ENCODE results near the gene PRDM16. TPM values are rescaled to one million over a fixed set of nuclear protein-coding genes. Genes with fewer than 3 reads are reported as not detected.

Gene PRDM16
- total and polyA plus RNA-seq, 2 of the 13 experiments (the other 11 are each of a cell fraction or from before 2014, with no cell fraction given) = 0.15 to 0.81 TPM

DNA sequence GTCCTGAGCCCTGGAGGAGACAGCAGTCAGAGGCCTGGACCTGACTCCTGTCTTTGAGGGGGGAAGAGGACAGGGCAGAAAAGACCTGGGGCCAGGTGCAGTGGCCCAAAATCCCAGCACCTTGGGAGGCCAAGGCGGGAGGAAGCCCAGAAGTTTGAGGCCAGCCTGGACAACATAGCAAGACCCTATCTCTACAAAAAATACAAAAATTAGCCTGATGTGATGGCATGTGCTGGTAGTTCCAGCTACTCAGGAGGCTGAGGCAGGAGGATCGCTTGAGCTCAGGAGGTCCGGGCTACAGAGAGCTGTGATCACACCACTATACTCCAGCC lies 280.9 kb downstream of the PRDM16 start:
- Histone ChIP-seq H2AFZ (ENCODE audit: low read length) (no peak overlapping the region), H3K4me2 (ENCODE audit: low read depth, low read length) (peak overlapping the region; percentile 62), H3K79me2 (ENCODE audit: insufficient read depth, low read length) (no peaks in the 10 kb centered on the region), H3K27me3 (ENCODE audit: control insufficient read depth in 1 of 2, insufficient read depth in 2 of 2, low read length in 2 of 2) (no peaks in the 10 kb centered on the region), H3K9ac (ENCODE audit: insufficient read depth, low read depth, low read length) (no peak overlapping the region), H3K4me3 (replicated peaks in 1 of 3; ENCODE audit: insufficient read depth in 1 of 3, low read depth in 2 of 3, low read length in 3 of 3) (no peak overlapping the region), H3K4me1 (ENCODE audit: insufficient read depth, low read length) (peaks cover 74% of the 10 kb centered on the region), H3K9me3 (ENCODE audit: low read length) (no peaks in the 10 kb centered on the region), H4K20me1 (ENCODE audit: insufficient read depth, low read length) (no peaks in the 10 kb centered on the region), H3K27ac (ENCODE audit: extremely low read length, insufficient read depth, low read length) (peak overlapping the region; percentile 50), H3K36me3 (replicated peaks in 1 of 2; ENCODE audit: control insufficient read depth in 1 of 2, insufficient read depth in 2 of 2, low read length in 2 of 2) (no peaks in the 10 kb centered on the region)
- ChIA-PET POLR2A (interaction anchor here (1.0 to 5.4 kb wide), 12 partner anchors 10 to 234 kb away, joined by 3 to 78 read pairs (median 4); no protein-coding TSS in a partner anchor), CTCF (ENCODE audit: low intra/inter-chr PET ratio, low total read pairs) (interaction anchor here (1.0 to 2.8 kb wide), 4 partner anchors 30 to 337 kb away, joined by 3 to 8 read pairs (median 5); no protein-coding TSS in a partner anchor)
- DNase-seq (ENCODE audit: low spot score) (no peak), FAIRE-seq (no peak), ATAC-seq (no peak)
- no TSS peak for BruUV-seq (replicated peaks)
- intact Hi-C loops (cut with micrococcal nuclease; ENCODE audit: unreplicated experiment) (loop anchor here (1.0 to 2.0 kb wide), 3 partner anchors 15 to 57 kb away; no protein-coding TSS in a partner anchor), in situ Hi-C loops (cut with HindIII; ENCODE audit: extremely low pct_ligation_motif_present, low pct_unique_long_range_greater_than_20kb) (no loop called here)
- WGBS (ENCODE audit: low lambda C conversion rate) = 87% methylated on average over 3 of the region's 3 CpGs
- TF ChIP-seq ZMYM3 (CRISPR knock-in tag; IDR thresholded peaks at IDR 0.05) (peak; percentile 86), ZNF224 (CRISPR knock-in tag; IDR thresholded peaks at IDR 0.05) (no peak), ZNF121 (CRISPR knock-in tag; IDR thresholded peaks at IDR 0.05) (peak; percentile 99), YEATS2 (CRISPR knock-in tag; IDR thresholded peaks at IDR 0.05; ENCODE audit: borderline replicate concordance) (no peak), SSRP1 (CRISPR knock-in tag; IDR thresholded peaks at IDR 0.05) (no peak), SNAI1 (CRISPR knock-in tag; IDR thresholded peaks at IDR 0.05; ENCODE audit: borderline replicate concordance) (0 out of 2 replicates have a peak, but pooled peaks have one; percentile 63), ZNF572 (CRISPR knock-in tag; IDR thresholded peaks at IDR 0.05) (no peak), RAD21 (CRISPR knock-in tag; IDR thresholded peaks at IDR 0.05) (0 out of 2 replicates have a peak, but pooled peaks have one; percentile 2), ZKSCAN5 (CRISPR knock-in tag; IDR thresholded peaks at IDR 0.05) (no peak), ZNF776 (CRISPR knock-in tag; IDR thresholded peaks at IDR 0.05) (peak; percentile 30; the same call in 1 of the 2 replicates)
- TF ChIP-seq, protein P1, sequence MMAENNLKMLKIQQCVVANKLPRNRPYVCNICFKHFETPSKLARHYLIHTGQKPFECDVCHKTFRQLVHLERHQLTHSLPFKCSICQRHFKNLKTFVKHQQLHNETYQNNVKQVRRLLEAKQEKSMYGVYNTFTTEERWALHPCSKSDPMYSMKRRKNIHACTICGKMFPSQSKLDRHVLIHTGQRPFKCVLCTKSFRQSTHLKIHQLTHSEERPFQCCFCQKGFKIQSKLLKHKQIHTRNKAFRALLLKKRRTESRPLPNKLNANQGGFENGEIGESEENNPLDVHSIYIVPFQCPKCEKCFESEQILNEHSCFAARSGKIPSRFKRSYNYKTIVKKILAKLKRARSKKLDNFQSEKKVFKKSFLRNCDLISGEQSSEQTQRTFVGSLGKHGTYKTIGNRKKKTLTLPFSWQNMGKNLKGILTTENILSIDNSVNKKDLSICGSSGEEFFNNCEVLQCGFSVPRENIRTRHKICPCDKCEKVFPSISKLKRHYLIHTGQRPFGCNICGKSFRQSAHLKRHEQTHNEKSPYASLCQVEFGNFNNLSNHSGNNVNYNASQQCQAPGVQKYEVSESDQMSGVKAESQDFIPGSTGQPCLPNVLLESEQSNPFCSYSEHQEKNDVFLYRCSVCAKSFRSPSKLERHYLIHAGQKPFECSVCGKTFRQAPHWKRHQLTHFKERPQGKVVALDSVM (CRISPR knock-in tag; IDR thresholded peaks at IDR 0.05) = peak; percentile 93
- TF ChIP-seq, protein P2, sequence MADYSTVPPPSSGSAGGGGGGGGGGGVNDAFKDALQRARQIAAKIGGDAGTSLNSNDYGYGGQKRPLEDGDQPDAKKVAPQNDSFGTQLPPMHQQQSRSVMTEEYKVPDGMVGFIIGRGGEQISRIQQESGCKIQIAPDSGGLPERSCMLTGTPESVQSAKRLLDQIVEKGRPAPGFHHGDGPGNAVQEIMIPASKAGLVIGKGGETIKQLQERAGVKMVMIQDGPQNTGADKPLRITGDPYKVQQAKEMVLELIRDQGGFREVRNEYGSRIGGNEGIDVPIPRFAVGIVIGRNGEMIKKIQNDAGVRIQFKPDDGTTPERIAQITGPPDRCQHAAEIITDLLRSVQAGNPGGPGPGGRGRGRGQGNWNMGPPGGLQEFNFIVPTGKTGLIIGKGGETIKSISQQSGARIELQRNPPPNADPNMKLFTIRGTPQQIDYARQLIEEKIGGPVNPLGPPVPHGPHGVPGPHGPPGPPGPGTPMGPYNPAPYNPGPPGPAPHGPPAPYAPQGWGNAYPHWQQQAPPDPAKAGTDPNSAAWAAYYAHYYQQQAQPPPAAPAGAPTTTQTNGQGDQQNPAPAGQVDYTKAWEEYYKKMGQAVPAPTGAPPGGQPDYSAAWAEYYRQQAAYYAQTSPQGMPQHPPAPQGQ (CRISPR knock-in tag; IDR thresholded peaks at IDR 0.05; ENCODE audit: borderline replicate concordance) = no peak
- TF ChIP-seq, protein P3, sequence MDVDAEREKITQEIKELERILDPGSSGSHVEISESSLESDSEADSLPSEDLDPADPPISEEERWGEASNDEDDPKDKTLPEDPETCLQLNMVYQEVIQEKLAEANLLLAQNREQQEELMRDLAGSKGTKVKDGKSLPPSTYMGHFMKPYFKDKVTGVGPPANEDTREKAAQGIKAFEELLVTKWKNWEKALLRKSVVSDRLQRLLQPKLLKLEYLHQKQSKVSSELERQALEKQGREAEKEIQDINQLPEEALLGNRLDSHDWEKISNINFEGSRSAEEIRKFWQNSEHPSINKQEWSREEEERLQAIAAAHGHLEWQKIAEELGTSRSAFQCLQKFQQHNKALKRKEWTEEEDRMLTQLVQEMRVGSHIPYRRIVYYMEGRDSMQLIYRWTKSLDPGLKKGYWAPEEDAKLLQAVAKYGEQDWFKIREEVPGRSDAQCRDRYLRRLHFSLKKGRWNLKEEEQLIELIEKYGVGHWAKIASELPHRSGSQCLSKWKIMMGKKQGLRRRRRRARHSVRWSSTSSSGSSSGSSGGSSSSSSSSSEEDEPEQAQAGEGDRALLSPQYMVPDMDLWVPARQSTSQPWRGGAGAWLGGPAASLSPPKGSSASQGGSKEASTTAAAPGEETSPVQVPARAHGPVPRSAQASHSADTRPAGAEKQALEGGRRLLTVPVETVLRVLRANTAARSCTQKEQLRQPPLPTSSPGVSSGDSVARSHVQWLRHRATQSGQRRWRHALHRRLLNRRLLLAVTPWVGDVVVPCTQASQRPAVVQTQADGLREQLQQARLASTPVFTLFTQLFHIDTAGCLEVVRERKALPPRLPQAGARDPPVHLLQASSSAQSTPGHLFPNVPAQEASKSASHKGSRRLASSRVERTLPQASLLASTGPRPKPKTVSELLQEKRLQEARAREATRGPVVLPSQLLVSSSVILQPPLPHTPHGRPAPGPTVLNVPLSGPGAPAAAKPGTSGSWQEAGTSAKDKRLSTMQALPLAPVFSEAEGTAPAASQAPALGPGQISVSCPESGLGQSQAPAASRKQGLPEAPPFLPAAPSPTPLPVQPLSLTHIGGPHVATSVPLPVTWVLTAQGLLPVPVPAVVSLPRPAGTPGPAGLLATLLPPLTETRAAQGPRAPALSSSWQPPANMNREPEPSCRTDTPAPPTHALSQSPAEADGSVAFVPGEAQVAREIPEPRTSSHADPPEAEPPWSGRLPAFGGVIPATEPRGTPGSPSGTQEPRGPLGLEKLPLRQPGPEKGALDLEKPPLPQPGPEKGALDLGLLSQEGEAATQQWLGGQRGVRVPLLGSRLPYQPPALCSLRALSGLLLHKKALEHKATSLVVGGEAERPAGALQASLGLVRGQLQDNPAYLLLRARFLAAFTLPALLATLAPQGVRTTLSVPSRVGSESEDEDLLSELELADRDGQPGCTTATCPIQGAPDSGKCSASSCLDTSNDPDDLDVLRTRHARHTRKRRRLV (CRISPR knock-in tag; IDR thresholded peaks at IDR 0.05) = 0 out of 2 replicates have a peak, but pooled peaks have one; percentile 16
- TF ChIP-seq, protein P4, sequence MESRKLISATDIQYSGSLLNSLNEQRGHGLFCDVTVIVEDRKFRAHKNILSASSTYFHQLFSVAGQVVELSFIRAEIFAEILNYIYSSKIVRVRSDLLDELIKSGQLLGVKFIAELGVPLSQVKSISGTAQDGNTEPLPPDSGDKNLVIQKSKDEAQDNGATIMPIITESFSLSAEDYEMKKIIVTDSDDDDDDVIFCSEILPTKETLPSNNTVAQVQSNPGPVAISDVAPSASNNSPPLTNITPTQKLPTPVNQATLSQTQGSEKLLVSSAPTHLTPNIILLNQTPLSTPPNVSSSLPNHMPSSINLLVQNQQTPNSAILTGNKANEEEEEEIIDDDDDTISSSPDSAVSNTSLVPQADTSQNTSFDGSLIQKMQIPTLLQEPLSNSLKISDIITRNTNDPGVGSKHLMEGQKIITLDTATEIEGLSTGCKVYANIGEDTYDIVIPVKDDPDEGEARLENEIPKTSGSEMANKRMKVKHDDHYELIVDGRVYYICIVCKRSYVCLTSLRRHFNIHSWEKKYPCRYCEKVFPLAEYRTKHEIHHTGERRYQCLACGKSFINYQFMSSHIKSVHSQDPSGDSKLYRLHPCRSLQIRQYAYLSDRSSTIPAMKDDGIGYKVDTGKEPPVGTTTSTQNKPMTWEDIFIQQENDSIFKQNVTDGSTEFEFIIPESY (CRISPR knock-in tag; IDR thresholded peaks at IDR 0.05) = peak; percentile 2; the same call in 1 of the 2 replicates
